BJ (cell line): Measurements from ENCODE around the gene APBA2. TPM values are rescaled to one million over a fixed set of nuclear protein-coding genes. Genes with fewer than 3 reads are reported as not detected.

Experiments used
- CTCF ChIA-PET: fragments of 350-600 bp; formaldehyde crosslinking; extraction: SDS; loops from one replicate; lab custom pipeline; 2021; ENCODE audit warnings: antibody characterized with exemption, inconsistent platforms; lab: Yijun Ruan, JAX
- POLR2A ChIA-PET: fragments of 300-600 bp; sonication (Branson Sonifier 250); formaldehyde crosslinking; extraction: SDS; loops from one replicate; lab custom pipeline; 2021; ENCODE audit warnings: antibody characterized with exemption; lab: Charles Lee
- DNase-seq: peaks from one replicate; pipeline ENCODE4 v3.0.0-alpha.2; 2011; ENCODE audit warnings: low read depth
- H3K27me3 ChIP-seq: 2 replicates; pipeline ENCODE4 v1.6.0; 2011; ENCODE audit warnings: low read length; ENCODE audit not compliant: control insufficient read depth, insufficient read depth
- H3K36me3 ChIP-seq: 2 replicates; pipeline ENCODE4 v1.5.1; 2011; ENCODE audit warnings: low read length; ENCODE audit not compliant: control insufficient read depth, insufficient read depth
- H3K4me3 ChIP-seq: 2 replicates; pipeline ENCODE4 v1.5.1; 2011; ENCODE audit warnings: low read depth, mild to moderate bottlenecking, control low read depth, low read length
- polyA plus RNA-seq: library from polyadenylated mRNA; depleted of rRNA; stranded (reverse); fragments of >200 nt; gene quantifications from 2 replicates; pipeline ENCODE4 v1.2.3, GENCODE V29; 2011
- TF ChIP-seq, protein P1 (sequence below): IDR thresholded peaks from 2 replicates; pipeline ENCODE4 v1.5.1; 2011; ENCODE audit warnings: low read depth, mild to moderate bottlenecking, control low read depth, inconsistent platforms, low read length, moderate library complexity; ENCODE audit not compliant: insufficient read depth

Gene APBA2
- polyA plus RNA-seq, 1 experiment, result 15.1 TPM

DNA sequence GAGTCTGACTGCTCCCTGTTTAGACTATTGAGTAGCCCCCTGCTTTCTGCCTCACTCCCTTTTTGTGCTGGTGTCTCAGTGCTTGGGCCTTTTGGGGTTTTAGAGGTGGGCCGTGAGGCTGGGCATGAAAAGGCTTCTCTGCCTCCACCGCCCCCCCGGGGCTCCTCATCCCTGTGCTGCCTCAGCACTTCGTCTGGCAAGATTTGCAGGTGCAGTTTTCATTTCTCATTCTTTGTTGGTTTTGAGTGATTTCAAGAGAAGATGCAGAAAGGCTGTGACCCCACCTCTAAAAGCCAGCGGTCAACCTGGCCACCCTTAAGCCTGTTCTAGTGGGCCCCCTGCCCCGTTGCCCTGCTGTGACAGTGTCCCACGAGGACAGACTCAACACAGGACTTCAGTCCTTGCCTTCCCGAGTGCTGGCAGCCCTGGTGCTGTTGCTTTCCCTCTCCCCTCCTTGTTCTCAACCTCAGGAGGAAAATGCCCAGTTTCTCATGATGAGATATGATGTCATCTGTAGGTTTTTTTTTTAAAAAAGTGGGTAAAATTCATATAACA lies 38.0 kb downstream of the APBA2 start:
- H3K27me3 ChIP-seq, result no peaks in the 10 kb centered on the region
- CTCF ChIA-PET, result no interaction called here
- no peak overlapping the region for H3K4me3 ChIP-seq
- TF ChIP-seq, protein P1, sequence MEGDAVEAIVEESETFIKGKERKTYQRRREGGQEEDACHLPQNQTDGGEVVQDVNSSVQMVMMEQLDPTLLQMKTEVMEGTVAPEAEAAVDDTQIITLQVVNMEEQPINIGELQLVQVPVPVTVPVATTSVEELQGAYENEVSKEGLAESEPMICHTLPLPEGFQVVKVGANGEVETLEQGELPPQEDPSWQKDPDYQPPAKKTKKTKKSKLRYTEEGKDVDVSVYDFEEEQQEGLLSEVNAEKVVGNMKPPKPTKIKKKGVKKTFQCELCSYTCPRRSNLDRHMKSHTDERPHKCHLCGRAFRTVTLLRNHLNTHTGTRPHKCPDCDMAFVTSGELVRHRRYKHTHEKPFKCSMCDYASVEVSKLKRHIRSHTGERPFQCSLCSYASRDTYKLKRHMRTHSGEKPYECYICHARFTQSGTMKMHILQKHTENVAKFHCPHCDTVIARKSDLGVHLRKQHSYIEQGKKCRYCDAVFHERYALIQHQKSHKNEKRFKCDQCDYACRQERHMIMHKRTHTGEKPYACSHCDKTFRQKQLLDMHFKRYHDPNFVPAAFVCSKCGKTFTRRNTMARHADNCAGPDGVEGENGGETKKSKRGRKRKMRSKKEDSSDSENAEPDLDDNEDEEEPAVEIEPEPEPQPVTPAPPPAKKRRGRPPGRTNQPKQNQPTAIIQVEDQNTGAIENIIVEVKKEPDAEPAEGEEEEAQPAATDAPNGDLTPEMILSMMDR, result no peak
- peaks cover 1% of the 10 kb centered on the region; the same call in 1 of the 2 replicates for H3K36me3 ChIP-seq
- DNase-seq, result no peak
- POLR2A ChIA-PET, result no interaction called here

DNA sequence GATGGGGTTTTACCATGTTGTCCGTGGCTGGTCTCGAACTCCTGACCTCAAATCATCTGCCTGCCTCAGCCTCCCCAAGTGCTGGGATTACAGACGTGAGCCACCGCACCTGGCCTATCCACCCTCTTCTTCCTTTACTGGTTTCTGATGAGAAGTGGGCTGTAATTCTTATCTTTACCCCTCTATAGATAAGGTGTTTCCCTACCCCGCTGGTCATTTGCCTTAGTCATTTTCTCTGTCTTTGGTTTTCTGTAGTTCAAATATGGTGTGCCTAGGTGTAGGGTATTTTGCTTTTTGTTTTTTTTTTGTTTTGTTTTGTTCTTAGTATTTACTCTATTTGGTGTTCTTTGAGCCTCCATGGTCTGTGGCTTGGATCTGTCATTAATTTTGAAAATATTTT lies 41.3 kb downstream of the APBA2 start:
- no peaks in the 10 kb centered on the region for H3K27me3 ChIP-seq
- ChIA-PET POLR2A (no interaction called here), CTCF (no interaction called here)
- DNase-seq, result no peak
- H3K4me3 ChIP-seq, result no peak overlapping the region
- TF ChIP-seq, protein P1, result no peak
- H3K36me3 ChIP-seq, result peaks cover 1% of the 10 kb centered on the region; the same call in 1 of the 2 replicates

DNA sequence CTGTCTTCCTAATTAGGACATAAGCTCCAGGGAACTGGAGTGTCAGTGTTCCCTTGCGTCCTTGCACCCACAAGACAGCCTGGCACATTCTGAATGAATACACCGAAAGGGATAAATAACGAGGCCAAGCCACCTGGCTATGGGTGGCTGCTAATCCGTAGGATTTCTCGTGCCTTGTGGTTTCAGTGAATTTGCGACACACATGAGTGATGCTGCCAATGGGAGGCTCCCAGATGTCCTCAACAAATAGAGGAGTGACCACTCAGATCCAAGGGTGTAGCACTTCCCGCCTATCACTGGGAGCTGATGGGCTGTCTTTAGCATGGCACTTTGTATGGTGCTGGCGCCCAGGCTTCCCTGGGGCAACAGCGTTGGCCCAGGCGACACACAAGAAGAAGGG lies 43.4 kb downstream of the APBA2 start:
- ChIA-PET POLR2A (no interaction called here), CTCF (interaction anchor here (1.1 kb wide), 1 partner anchor 173 kb away, joined by 4 read pairs; no protein-coding TSS in a partner anchor)
- Histone ChIP-seq H3K4me3 (no peak overlapping the region), H3K27me3 (no peaks in the 10 kb centered on the region), H3K36me3 (no peaks in the 10 kb centered on the region)
- TF ChIP-seq, protein P1, result no peak
- no peak for DNase-seq

DNA sequence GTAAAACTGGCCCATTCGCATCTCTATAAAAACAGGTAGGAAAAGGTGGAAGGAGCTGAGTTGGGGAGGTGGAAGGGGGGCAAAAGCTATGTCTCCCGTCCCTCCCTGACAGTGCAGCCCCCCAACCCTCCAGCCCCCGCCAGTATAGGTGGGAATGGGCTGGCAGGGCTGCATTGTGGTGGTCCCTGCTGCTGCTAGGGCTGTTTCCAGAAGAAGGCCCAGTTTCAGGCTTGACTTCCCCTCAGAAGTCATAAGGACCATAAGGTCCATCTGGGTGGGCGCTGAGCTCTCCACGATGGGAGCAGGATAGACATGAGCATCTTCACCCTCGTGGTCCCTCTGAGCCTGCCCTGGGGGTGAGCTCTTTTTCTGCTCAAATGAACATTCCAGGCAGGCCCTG lies 44.2 kb downstream of the APBA2 start:
- TF ChIP-seq, protein P1, result no peak
- CTCF ChIA-PET, result interaction anchor here (1.1 to 1.5 kb wide), 2 partner anchors 173 to 174 kb away, joined by 3 to 4 read pairs; no protein-coding TSS in a partner anchor
- no peaks in the 10 kb centered on the region for H3K27me3 ChIP-seq
- H3K36me3 ChIP-seq, result no peaks in the 10 kb centered on the region
- POLR2A ChIA-PET, result no interaction called here
- DNase-seq, result no peak
- H3K4me3 ChIP-seq, result no peak overlapping the region

- Histone ChIP-seq H3K36me3 (no peaks in the 10 kb centered on the region), H3K4me3 (no peak overlapping the region), H3K27me3 (no peaks in the 10 kb centered on the region)
- CTCF ChIA-PET, result interaction anchor here (1.1 to 1.5 kb wide), 3 partner anchors 9 to 173 kb away, joined by 3 to 4 read pairs (median 4); no protein-coding TSS in a partner anchor
- POLR2A ChIA-PET, result no interaction called here
- no peak for DNase-seq
- TF ChIP-seq, protein P1, result no peak
Measured at GRCh38 chr15:28930476-28931291, 44.9 kb downstream of the APBA2 start.
